OCI-LY7 (cell line): Measurements from ENCODE around the gene HOTAIR. TPM values are rescaled to one million over a fixed set of nuclear protein-coding genes. Genes with fewer than 3 reads are reported as not detected.

Source experiments
- BruUV-seq: library from RNA; stranded (reverse); fragments of 400-500 nt; replicated peaks from 2 replicates; lab custom pipeline; 2021; lab: Mats Ljungman, UMichigan
- CTCF ChIA-PET: fragments of 300-600 bp; sonication (Branson Sonifier 250); formaldehyde crosslinking; loops from one replicate; lab custom pipeline; 2022; ENCODE audit warnings: antibody characterized with exemption; ENCODE audit not compliant: unreplicated experiment; lab: Charles Lee
- POLR2A ChIA-PET: fragments of 300-600 bp; sonication (Branson Sonifier 250); formaldehyde crosslinking; loops from one replicate; lab custom pipeline; 2022; ENCODE audit warnings: antibody characterized with exemption; lab: Charles Lee
- DNase-seq: peaks from one replicate; pipeline ENCODE4 v3.0.0-alpha.2; 2015; ENCODE audit warnings: low spot score
- H2AFZ ChIP-seq: fragments of 200-600 bp; sonication (generic), shearing (Covaris generic); 2 replicates; pipeline ENCODE4 v1.6.1; 2014; ENCODE audit warnings: mild to moderate bottlenecking, antibody characterized with exemption, low read length, moderate library complexity
- H3K27ac ChIP-seq: fragments of 200-600 bp; sonication (generic); 2 replicates; pipeline ENCODE4 v1.5.1; 2014; ENCODE audit warnings: mixed run types, low read depth, mild to moderate bottlenecking, moderate library complexity, low read length, inconsistent platforms; ENCODE audit not compliant: poor library complexity, severe bottlenecking
- H3K36me3 ChIP-seq: fragments of 200-600 bp; sonication (generic); 2 replicates; pipeline ENCODE4 v1.6.1; 2014; ENCODE audit warnings: mild to moderate bottlenecking, antibody characterized with exemption, low read length, moderate library complexity, mixed read lengths; ENCODE audit not compliant: insufficient read depth
- H3K4me1 ChIP-seq: fragments of 200-600 bp; sonication (generic); 2 replicates; pipeline ENCODE4 v1.5.1; 2014; ENCODE audit warnings: mild to moderate bottlenecking, low read length; ENCODE audit not compliant: insufficient read depth, poor library complexity, severe bottlenecking
- H3K4me2 ChIP-seq: fragments of 200-600 bp; sonication (generic); 2 replicates; pipeline ENCODE4 v1.6.1; 2014; ENCODE audit warnings: mild to moderate bottlenecking, low read length
- H3K4me3 ChIP-seq: fragments of 200-600 bp; sonication (generic); 2 replicates; pipeline ENCODE4 v1.5.1; 2014; ENCODE audit warnings: mild to moderate bottlenecking, low read depth, low read length; ENCODE audit not compliant: poor library complexity, severe bottlenecking
- H3K79me2 ChIP-seq: fragments of 200-600 bp; sonication (generic); 2 replicates; pipeline ENCODE4 v1.6.1; 2016; ENCODE audit warnings: low read depth, mild to moderate bottlenecking, low read length, moderate library complexity, mixed read lengths; ENCODE audit not compliant: insufficient read depth
- H3K9me2 ChIP-seq: fragments of 200-600 bp; sonication (generic); 2 replicates; pipeline ENCODE4 v1.6.1; 2016; ENCODE audit warnings: mild to moderate bottlenecking, low read length, mixed read lengths; ENCODE audit not compliant: insufficient read depth
- H3K9me3 ChIP-seq: fragments of 200-600 bp; sonication (generic); 2 replicates; pipeline ENCODE4 v1.6.1; 2014; ENCODE audit warnings: mild to moderate bottlenecking, mixed run types, low read length, mixed read lengths
- H4K20me1 ChIP-seq: fragments of 200-600 bp; sonication (generic); 2 replicates; pipeline ENCODE4 v1.6.1; 2014; ENCODE audit warnings: mild to moderate bottlenecking, antibody characterized with exemption, low read length, moderate library complexity, mixed read lengths; ENCODE audit not compliant: insufficient read depth
- CTCF ChIP-seq: fragments of 200-600 bp; sonication (generic); conservative IDR thresholded peaks from 2 replicates; pipeline ENCODE4 v1.5.1; 2014; ENCODE audit warnings: mild to moderate bottlenecking, antibody characterized with exemption, low read length, moderate library complexity, mixed read lengths
- EZH2phosphoT487 ChIP-seq: fragments of 200-600 bp; sonication (generic); IDR thresholded peaks from 2 replicates; pipeline ENCODE4 v1.6.1; 2018; ENCODE audit warnings: low read depth, borderline replicate concordance, mild to moderate bottlenecking, mixed run types, antibody characterized with exemption, low read length, moderate library complexity, mixed read lengths
- intact Hi-C: fragments of 100-400 bp; cut with micrococcal nuclease; formaldehyde crosslinking; loops from one replicate; pipeline ENCODE4 v1.10.0; 2022; ENCODE audit not compliant: unreplicated experiment
- total RNA-seq, 2 experiments: library from RNA; depleted of rRNA in 1 of 2; stranded (reverse); fragments of >200 nt in 1 of 2; shearing (Covaris generic) in 1 of 2; gene quantifications; 2 replicates each; pipeline ENCODE4 v1.2.3, GENCODE V29; 2014 to 2022

The HOTAIR gene
- total RNA-seq, 2 experiments from 2014 or later = 0.88 to 5.3 TPM

GRCh38 chr12:53976823-53977595, 2.3 kb upstream of the HOTAIR start:
- Histone ChIP-seq H3K4me2 (peak overlapping the region; percentile 86), H3K4me3 (no peak overlapping the region), H3K9me2 (no peaks in the 10 kb centered on the region), H2AFZ (peak overlapping the region; percentile 99; the same call in 1 of the 2 replicates), H3K9me3 (no peaks in the 10 kb centered on the region), H3K36me3 (no peaks in the 10 kb centered on the region), H3K79me2 (no peaks in the 10 kb centered on the region), H3K27ac (no peak overlapping the region), H4K20me1 (no peaks in the 10 kb centered on the region), H3K4me1 (peaks cover 34% of the 10 kb centered on the region)
- no peak for TF ChIP-seq CTCF
- no peak for TF ChIP-seq EZH2phosphoT487
- BruUV-seq = no TSS peak
- intact Hi-C loops = loop anchor here (5.0 kb wide), 1 partner anchor 220 kb away; no protein-coding TSS in a partner anchor
- no peak for DNase-seq
- POLR2A ChIA-PET = interaction anchor here (0.5 to 1.2 kb wide), 3 partner anchors 9 to 87 kb away, joined by 3 read pairs; no protein-coding TSS in a partner anchor
- CTCF ChIA-PET = no interaction called here

GRCh38 chr12:53976172-53976822, 1.5 kb upstream of the HOTAIR start:
- no peaks in the 10 kb centered on the region for H3K36me3 ChIP-seq
- CTCF ChIA-PET = no interaction called here
- peak overlapping the region; percentile 65 for H3K4me2 ChIP-seq
- TF ChIP-seq EZH2phosphoT487 = no peak
- no peak for TF ChIP-seq CTCF
- H2AFZ ChIP-seq = no peak overlapping the region
- H3K4me3 ChIP-seq = peak overlapping the region; percentile 71
- no peaks in the 10 kb centered on the region for H3K9me2 ChIP-seq
- H3K9me3 ChIP-seq = no peaks in the 10 kb centered on the region
- BruUV-seq = no TSS peak
- no peaks in the 10 kb centered on the region for H3K79me2 ChIP-seq
- H3K4me1 ChIP-seq = peaks cover 34% of the 10 kb centered on the region
- POLR2A ChIA-PET = interaction anchor here (0.7 to 0.8 kb wide), 2 partner anchors 11 to 176 kb away, joined by 3 to 4 read pairs; no protein-coding TSS in a partner anchor
- intact Hi-C loops = loop anchor here (5.0 kb wide), 1 partner anchor 219 kb away; no protein-coding TSS in a partner anchor
- DNase-seq = no peak
- no peaks in the 10 kb centered on the region for H4K20me1 ChIP-seq
- no peak overlapping the region for H3K27ac ChIP-seq
